OCI-LY1 (cell line): Measurements from ENCODE around the gene TMEM179.

Experiments used
- H2AFZ ChIP-seq: fragments of 200-600 bp; sonication (generic), shearing (Covaris generic); 2 replicates; pipeline ENCODE4 v1.6.0; 2014; ENCODE audit warnings: antibody characterized with exemption, mild to moderate bottlenecking, low read length
- H3F3A ChIP-seq: fragments of 200-600 bp; sonication (generic), shearing (Covaris generic); 2 replicates; pipeline ENCODE4 v1.6.0; 2014; ENCODE audit warnings: mild to moderate bottlenecking, antibody characterized with exemption, low read length, moderate library complexity; ENCODE audit not compliant: insufficient read depth
- H3K27ac ChIP-seq: fragments of 200-600 bp; sonication (generic); 2 replicates; pipeline ENCODE4 v1.5.1; 2014; ENCODE audit warnings: low read length, mixed run types, mild to moderate bottlenecking, low read depth; ENCODE audit not compliant: poor library complexity, severe bottlenecking
- H3K27me3 ChIP-seq: fragments of 200-600 bp; sonication (generic); 2 replicates; pipeline ENCODE4 v1.6.0; 2014; ENCODE audit warnings: antibody characterized with exemption, mild to moderate bottlenecking, low read length, moderate library complexity; ENCODE audit not compliant: insufficient read depth
- H3K36me3 ChIP-seq: fragments of 200-600 bp; sonication (generic); 2 replicates; pipeline ENCODE4 v1.6.1; 2014; ENCODE audit warnings: mild to moderate bottlenecking, antibody characterized with exemption, low read length, moderate library complexity, mixed read lengths; ENCODE audit not compliant: insufficient read depth
- H3K4me1 ChIP-seq: fragments of 200-600 bp; sonication (generic); 2 replicates; pipeline ENCODE4 v1.5.1; 2014; ENCODE audit warnings: mild to moderate bottlenecking, low read length, moderate library complexity; ENCODE audit not compliant: insufficient read depth, severe bottlenecking
- H3K4me2 ChIP-seq: fragments of 200-600 bp; sonication (generic), shearing (Covaris generic); 2 replicates; pipeline ENCODE4 v1.6.1; 2014; ENCODE audit warnings: low read length
- H3K4me3 ChIP-seq: fragments of 200-600 bp; sonication (generic); 2 replicates; pipeline ENCODE4 v1.5.1; 2014; ENCODE audit warnings: low read length, low read depth, mild to moderate bottlenecking, mixed read lengths; ENCODE audit not compliant: poor library complexity, severe bottlenecking
- H3K79me2 ChIP-seq: fragments of 200-600 bp; shearing (Covaris generic); 2 replicates; pipeline ENCODE4 v1.6.1; 2016; ENCODE audit warnings: mixed run types, low read length, mixed read lengths; ENCODE audit not compliant: insufficient read depth
- H3K9ac ChIP-seq: fragments of 200-600 bp; sonication (generic), shearing (Covaris generic); 2 replicates; pipeline ENCODE4 v1.6.1; 2014; ENCODE audit warnings: mild to moderate bottlenecking, low read length, mixed read lengths
- H3K9me2 ChIP-seq: fragments of 200-600 bp; sonication (generic), shearing (Covaris generic); 2 replicates; pipeline ENCODE4 v1.6.1; 2014; ENCODE audit warnings: low read depth, mild to moderate bottlenecking, low read length, mixed read lengths
- H3K9me3 ChIP-seq: fragments of 200-600 bp; shearing (Covaris generic); 2 replicates; pipeline ENCODE4 v1.6.1; 2014; ENCODE audit warnings: low read length, mixed read lengths
- H4K20me1 ChIP-seq: fragments of 200-600 bp; sonication (generic), shearing (Covaris generic); 2 replicates; pipeline ENCODE4 v1.6.0; 2016; ENCODE audit warnings: mild to moderate bottlenecking, low read length; ENCODE audit not compliant: insufficient read depth
- EZH2 ChIP-seq: fragments of 200-600 bp; sonication (generic), shearing (Covaris generic); IDR thresholded peaks from 2 replicates; pipeline ENCODE4 v1.8.0; 2017; ENCODE audit warnings: borderline replicate concordance, mixed run types, mild to moderate bottlenecking, antibody characterized with exemption, low read length, moderate library complexity, mixed read lengths
- TF ChIP-seq, protein P1 (sequence below): fragments of 200-600 bp; sonication (generic), shearing (Covaris generic); IDR thresholded peaks from 2 replicates; pipeline ENCODE4 v1.5.1; 2017; ENCODE audit warnings: mild to moderate bottlenecking, antibody characterized with exemption, low read length, moderate library complexity, mixed read lengths

TMEM179 gene

DNA sequence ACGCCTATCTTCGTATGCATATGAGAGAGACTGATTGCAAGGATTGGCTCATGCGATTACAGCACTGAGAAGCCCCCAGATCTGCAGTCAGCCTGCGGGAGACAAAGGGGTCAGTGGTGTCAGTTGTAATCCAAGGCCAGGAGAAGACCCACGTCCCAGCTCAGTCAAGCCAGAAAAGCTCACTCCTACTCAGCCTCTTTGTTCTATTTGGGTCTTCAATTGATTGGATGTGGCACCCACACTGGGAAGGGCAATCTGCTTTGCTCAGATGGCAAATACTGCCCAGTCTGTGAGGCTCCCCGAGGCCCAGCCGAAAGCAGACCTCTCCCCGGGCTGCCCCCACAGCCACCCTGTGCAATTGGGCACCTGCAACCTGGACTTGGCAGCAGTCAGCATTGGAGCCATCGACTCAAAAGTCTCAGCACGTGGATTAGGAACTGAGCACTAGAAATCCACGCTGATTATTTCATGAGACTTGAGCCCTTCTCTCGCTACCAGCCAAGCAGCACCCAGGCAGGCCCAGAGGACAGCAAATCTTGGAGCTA lies 39.6 kb upstream of the TMEM179 start:
- no peaks in the 10 kb centered on the region for H3K9me3 ChIP-seq
- no peak overlapping the region for H2AFZ ChIP-seq
- H3K4me1 ChIP-seq = no peaks in the 10 kb centered on the region
- no peaks in the 10 kb centered on the region for H3F3A ChIP-seq
- H3K27ac ChIP-seq = no peak overlapping the region
- no peaks in the 10 kb centered on the region for H3K79me2 ChIP-seq
- H3K36me3 ChIP-seq = no peaks in the 10 kb centered on the region
- H4K20me1 ChIP-seq = no peaks in the 10 kb centered on the region
- TF ChIP-seq, protein P1, sequence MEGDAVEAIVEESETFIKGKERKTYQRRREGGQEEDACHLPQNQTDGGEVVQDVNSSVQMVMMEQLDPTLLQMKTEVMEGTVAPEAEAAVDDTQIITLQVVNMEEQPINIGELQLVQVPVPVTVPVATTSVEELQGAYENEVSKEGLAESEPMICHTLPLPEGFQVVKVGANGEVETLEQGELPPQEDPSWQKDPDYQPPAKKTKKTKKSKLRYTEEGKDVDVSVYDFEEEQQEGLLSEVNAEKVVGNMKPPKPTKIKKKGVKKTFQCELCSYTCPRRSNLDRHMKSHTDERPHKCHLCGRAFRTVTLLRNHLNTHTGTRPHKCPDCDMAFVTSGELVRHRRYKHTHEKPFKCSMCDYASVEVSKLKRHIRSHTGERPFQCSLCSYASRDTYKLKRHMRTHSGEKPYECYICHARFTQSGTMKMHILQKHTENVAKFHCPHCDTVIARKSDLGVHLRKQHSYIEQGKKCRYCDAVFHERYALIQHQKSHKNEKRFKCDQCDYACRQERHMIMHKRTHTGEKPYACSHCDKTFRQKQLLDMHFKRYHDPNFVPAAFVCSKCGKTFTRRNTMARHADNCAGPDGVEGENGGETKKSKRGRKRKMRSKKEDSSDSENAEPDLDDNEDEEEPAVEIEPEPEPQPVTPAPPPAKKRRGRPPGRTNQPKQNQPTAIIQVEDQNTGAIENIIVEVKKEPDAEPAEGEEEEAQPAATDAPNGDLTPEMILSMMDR = no peak
- TF ChIP-seq EZH2 = no peak
- H3K4me2 ChIP-seq = no peak overlapping the region
- H3K27me3 ChIP-seq = peaks cover 21% of the 10 kb centered on the region
- H3K9me2 ChIP-seq = no peaks in the 10 kb centered on the region
- no peak overlapping the region for H3K4me3 ChIP-seq
- H3K9ac ChIP-seq = no peak overlapping the region

DNA sequence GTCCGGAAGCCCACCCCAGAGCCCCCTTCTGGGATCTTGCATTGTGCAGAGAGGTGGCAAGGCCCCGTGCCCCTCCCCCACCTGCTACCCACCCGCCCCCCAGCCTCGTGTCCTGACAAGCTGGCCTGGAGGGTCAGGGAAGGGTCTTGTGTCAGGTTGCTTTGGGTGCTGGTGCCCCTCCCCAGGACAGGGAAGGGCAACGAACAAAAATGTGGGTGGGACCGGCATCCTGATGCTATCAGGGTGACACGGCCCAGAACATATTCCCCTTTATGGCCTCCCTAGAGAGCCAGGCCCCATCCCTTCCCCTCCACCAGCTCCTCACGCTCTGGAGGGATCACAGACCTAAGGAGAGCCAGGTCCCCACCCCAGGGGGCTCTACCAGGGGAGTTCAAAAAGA lies 38.7 kb upstream of the TMEM179 start:
- Histone ChIP-seq H3K4me3 (no peak overlapping the region), H2AFZ (no peak overlapping the region), H3K9me2 (no peaks in the 10 kb centered on the region), H3K36me3 (no peaks in the 10 kb centered on the region), H3K79me2 (no peaks in the 10 kb centered on the region), H3K4me1 (no peaks in the 10 kb centered on the region), H3K9me3 (no peaks in the 10 kb centered on the region), H4K20me1 (no peaks in the 10 kb centered on the region), H3K27me3 (peaks cover 26% of the 10 kb centered on the region), H3K9ac (no peak overlapping the region), H3K4me2 (no peak overlapping the region), H3K27ac (no peak overlapping the region), H3F3A (no peaks in the 10 kb centered on the region)
- TF ChIP-seq, protein P1 = no peak
- TF ChIP-seq EZH2 = no peak

DNA sequence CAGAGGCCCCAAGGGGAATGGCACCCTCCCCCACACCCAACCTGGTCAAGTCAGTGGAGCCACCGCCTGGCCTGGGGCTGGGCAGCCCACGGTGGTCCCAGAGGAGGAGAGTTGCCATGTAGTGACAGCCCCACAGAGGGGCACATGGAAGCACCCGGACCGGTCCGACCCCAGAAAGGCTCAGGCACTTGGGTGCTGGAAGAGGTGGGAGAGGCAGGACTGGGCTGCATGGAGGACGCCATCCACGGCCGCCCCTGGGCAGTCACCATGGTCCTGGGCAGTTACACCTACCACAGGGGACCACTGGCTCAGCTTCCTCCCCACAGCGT lies 37.9 kb upstream of the TMEM179 start:
- Histone ChIP-seq H3F3A (no peaks in the 10 kb centered on the region), H4K20me1 (no peaks in the 10 kb centered on the region), H3K4me1 (no peaks in the 10 kb centered on the region), H3K4me2 (no peak overlapping the region), H3K4me3 (no peak overlapping the region), H3K27ac (no peak overlapping the region), H3K9me2 (no peaks in the 10 kb centered on the region), H3K36me3 (no peaks in the 10 kb centered on the region), H3K9ac (no peak overlapping the region), H3K79me2 (no peaks in the 10 kb centered on the region), H2AFZ (no peak overlapping the region), H3K27me3 (peaks cover 30% of the 10 kb centered on the region), H3K9me3 (no peaks in the 10 kb centered on the region)
- TF ChIP-seq EZH2 = no peak
- TF ChIP-seq, protein P1 = no peak
